Lower leg skin (tissue), 3 donors: Measurements from ENCODE around the gene PDE4DIP.
"Not testable (repeated sequence)": the region's sequence is repeated elsewhere in the genome, so short reads cannot be mapped to it uniquely, and the experiment has no call there.

Experiments
- POLR2A ChIP-seq, 2 donors: fragments of 450-650 bp; IDR thresholded peaks; one replicate each; pipeline ENCODE4 v1.6.1; 2016 to 2017; ENCODE audit warnings: antibody characterized with exemption in 2 of 2, mild to moderate bottlenecking in 1 of 2, moderate library complexity in 1 of 2
- TF ChIP-seq, protein P1 (sequence below), 3 donors: fragments of 450-650 bp; IDR thresholded peaks; one replicate each; pipeline ENCODE4 v1.5.1; 2016; ENCODE audit warnings: antibody characterized with exemption in 3 of 3, mild to moderate bottlenecking in 3 of 3, moderate library complexity in 2 of 3

- TF ChIP-seq, protein P1, sequence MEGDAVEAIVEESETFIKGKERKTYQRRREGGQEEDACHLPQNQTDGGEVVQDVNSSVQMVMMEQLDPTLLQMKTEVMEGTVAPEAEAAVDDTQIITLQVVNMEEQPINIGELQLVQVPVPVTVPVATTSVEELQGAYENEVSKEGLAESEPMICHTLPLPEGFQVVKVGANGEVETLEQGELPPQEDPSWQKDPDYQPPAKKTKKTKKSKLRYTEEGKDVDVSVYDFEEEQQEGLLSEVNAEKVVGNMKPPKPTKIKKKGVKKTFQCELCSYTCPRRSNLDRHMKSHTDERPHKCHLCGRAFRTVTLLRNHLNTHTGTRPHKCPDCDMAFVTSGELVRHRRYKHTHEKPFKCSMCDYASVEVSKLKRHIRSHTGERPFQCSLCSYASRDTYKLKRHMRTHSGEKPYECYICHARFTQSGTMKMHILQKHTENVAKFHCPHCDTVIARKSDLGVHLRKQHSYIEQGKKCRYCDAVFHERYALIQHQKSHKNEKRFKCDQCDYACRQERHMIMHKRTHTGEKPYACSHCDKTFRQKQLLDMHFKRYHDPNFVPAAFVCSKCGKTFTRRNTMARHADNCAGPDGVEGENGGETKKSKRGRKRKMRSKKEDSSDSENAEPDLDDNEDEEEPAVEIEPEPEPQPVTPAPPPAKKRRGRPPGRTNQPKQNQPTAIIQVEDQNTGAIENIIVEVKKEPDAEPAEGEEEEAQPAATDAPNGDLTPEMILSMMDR (IDR thresholded peaks at IDR 0.05): not testable (repeated sequence)
- not testable (repeated sequence) for TF ChIP-seq POLR2A (IDR thresholded peaks at IDR 0.05)
Observed at GRCh38 chr1:148886293-148886692, 42.1 kb downstream of the PDE4DIP start.
